Endodermal cell (in vitro differentiated cells): ENCODE measurements around the gene COL4A2. TPM values are rescaled to one million over a fixed set of nuclear protein-coding genes. Genes with fewer than 3 reads are reported as not detected.
A peak's percentile ranks its signal among the peaks of the same experiment; 100 is the strongest.

Experiments
- DNase-seq: peaks from one replicate; pipeline ENCODE4 v3.0.0-alpha.2; 2017
- H3K27ac ChIP-seq: 2 replicates; pipeline ENCODE4 v1.5.1; 2013; ENCODE audit warnings: mild to moderate bottlenecking, low read depth, low read length, moderate library complexity
- H3K27me3 ChIP-seq: 2 replicates; pipeline ENCODE4 v1.6.1; 2013; ENCODE audit warnings: mild to moderate bottlenecking, low read length, moderate library complexity; ENCODE audit not compliant: insufficient read depth, control insufficient read depth, poor library complexity, severe bottlenecking
- H3K36me3 ChIP-seq: 2 replicates; pipeline ENCODE4 v1.7.0; 2013; ENCODE audit warnings: mild to moderate bottlenecking, low read length, moderate library complexity; ENCODE audit not compliant: control insufficient read depth, insufficient read depth
- H3K4me1 ChIP-seq: one replicate; pipeline ENCODE4 v1.7.0; 2013; ENCODE audit warnings: low read length; ENCODE audit not compliant: control insufficient read depth, insufficient read depth
- H3K4me3 ChIP-seq: 2 replicates; pipeline ENCODE4 v1.5.1; 2013; ENCODE audit warnings: mild to moderate bottlenecking, low read length, moderate library complexity
- H3K9ac ChIP-seq: 2 replicates; pipeline ENCODE4 v1.6.1; 2013; ENCODE audit warnings: mild to moderate bottlenecking, low read length, moderate library complexity; ENCODE audit not compliant: poor library complexity, severe bottlenecking; ENCODE audit errors: extremely low read depth
- H3K9me3 ChIP-seq: 2 replicates; pipeline ENCODE4 v1.6.1; 2013; ENCODE audit warnings: mild to moderate bottlenecking, low read length, moderate library complexity; ENCODE audit not compliant: control insufficient read depth
- H3K27ac Mint-ChIP-seq: 2 replicates; pipeline ENCODE4 v1.8.0; 2020; ENCODE audit warnings: mixed read lengths
- H3K27me3 Mint-ChIP-seq: 2 replicates; pipeline ENCODE4 v1.8.0; 2021; ENCODE audit warnings: mild to moderate bottlenecking, mixed read lengths; ENCODE audit not compliant: insufficient read depth
- H3K36me3 Mint-ChIP-seq: 2 replicates; pipeline ENCODE4 v1.8.0; 2020; ENCODE audit warnings: low read depth, mixed read lengths
- H3K4me1 Mint-ChIP-seq: 2 replicates; pipeline ENCODE4 v1.8.0; 2020; ENCODE audit warnings: mixed read lengths
- H3K4me3 Mint-ChIP-seq: 2 replicates; pipeline ENCODE4 v1.8.0; 2020; ENCODE audit warnings: mild to moderate bottlenecking, moderate library complexity, mixed read lengths
- H3K9me3 Mint-ChIP-seq: 2 replicates; pipeline ENCODE4 v1.8.0; 2020; ENCODE audit warnings: mild to moderate bottlenecking, mixed read lengths
- WGBS, 2 experiments: methylation state at CpG; one replicate each; pipeline versions ENCODE4 v1.1.5 to v1.1.7; 2013; ENCODE audit warnings: missing lambda C conversion rate in 2 of 2, mixed read lengths in 1 of 2; ENCODE audit not compliant: insufficient coverage in 1 of 2, insufficient read length in 1 of 2; 5-methylcytosine and 5-hydroxymethylcytosine counted together
- microRNA-seq: library from miRNA; unstranded; fragments of <30 nt; microRNA quantifications from one replicate; pipeline ENCODE4 v1.2.0, GENCODE V29; 2020; ENCODE audit warnings: borderline microRNAs expressed
- total RNA-seq, 2 donors: library from RNA; stranded (reverse); fragmentation: NEBNext Ultra II Directional in 1 of 2; extraction: Animal tissue kit (Norgen Biotek cat#: 25700) in 1 of 2; gene quantifications; 2 replicates in 1 of 2; 3 replicates in 1 of 2; pipeline ENCODE4 v1.2.1, GENCODE V29; 2021
- TF ChIP-seq, protein P1 (sequence below): fragments of 200-600 bp; sonication (generic); conservative IDR thresholded peaks from 2 replicates; pipeline ENCODE4 v1.5.0; 2021; ENCODE audit warnings: antibody characterized with exemption, mild to moderate bottlenecking

The COL4A2 gene
- total RNA-seq, 2 donors from 2014 or later, result 388 to 398 TPM

DNA sequence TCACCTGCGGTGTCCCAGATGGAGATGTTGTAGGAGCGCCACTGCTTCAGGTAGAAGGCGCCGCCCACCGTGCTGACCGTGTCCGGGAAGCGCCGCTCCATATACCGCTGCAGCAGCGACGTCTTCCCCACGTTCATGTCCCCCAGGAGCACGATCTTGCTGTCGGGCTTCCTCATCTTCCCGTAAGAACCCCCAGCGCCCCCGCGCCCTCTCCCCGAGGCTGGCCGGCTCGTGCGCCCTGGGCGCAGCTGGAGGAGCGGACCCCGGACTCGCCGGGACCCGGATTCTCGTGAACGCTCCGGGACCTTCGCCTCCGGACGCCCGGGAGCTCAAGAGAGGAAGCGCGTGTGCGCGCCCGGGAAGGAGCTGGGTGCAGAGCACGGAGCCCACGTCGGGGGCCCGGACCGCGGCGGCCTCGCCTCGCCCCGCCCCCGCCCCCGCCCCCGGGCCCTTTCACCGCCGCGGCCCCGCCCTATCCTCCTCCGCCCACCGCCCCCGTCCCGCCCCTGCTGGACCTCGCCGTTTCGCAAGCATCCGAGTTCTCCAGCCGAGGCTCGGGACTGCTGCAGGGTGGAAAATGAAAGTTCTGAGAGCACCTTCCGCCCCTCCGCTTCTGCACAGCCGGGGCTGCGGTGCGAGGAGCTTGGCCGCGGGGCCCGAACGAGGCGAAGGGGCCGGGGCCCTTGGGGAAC, 254.4 kb downstream of the COL4A2 start, which contains the start of gene RAB20:
Gene RAB20 (minus strand): TSS at position 379 of the 692 bp plus-strand sequence. CDS start 203 bp downstream, at position 176.
- peak; percentile 94 for DNase-seq
- Mint-ChIP-seq H3K9me3 (peaks cover 2% of the 10 kb centered on the region), H3K36me3 (peaks cover 19% of the 10 kb centered on the region), H3K27me3 (peaks cover 6% of the 10 kb centered on the region), H3K4me3 (peak within 1 kb of the TSS; percentile 80), H3K4me1 (peaks cover 37% of the 10 kb centered on the region), H3K27ac (peak within 1 kb of the TSS; percentile 96)
- peak within 1 kb of the TSS; percentile 58 for H3K9ac ChIP-seq
- H3K27ac ChIP-seq, result no peak within 1 kb of the TSS
- H3K9me3 ChIP-seq, result no peaks in the 10 kb centered on the region
- no peaks in the 10 kb centered on the region for H3K4me1 ChIP-seq
- no peaks in the 10 kb centered on the region for H3K27me3 ChIP-seq
- H3K36me3 ChIP-seq, result peaks cover 11% of the 10 kb centered on the region
- TF ChIP-seq, protein P1, sequence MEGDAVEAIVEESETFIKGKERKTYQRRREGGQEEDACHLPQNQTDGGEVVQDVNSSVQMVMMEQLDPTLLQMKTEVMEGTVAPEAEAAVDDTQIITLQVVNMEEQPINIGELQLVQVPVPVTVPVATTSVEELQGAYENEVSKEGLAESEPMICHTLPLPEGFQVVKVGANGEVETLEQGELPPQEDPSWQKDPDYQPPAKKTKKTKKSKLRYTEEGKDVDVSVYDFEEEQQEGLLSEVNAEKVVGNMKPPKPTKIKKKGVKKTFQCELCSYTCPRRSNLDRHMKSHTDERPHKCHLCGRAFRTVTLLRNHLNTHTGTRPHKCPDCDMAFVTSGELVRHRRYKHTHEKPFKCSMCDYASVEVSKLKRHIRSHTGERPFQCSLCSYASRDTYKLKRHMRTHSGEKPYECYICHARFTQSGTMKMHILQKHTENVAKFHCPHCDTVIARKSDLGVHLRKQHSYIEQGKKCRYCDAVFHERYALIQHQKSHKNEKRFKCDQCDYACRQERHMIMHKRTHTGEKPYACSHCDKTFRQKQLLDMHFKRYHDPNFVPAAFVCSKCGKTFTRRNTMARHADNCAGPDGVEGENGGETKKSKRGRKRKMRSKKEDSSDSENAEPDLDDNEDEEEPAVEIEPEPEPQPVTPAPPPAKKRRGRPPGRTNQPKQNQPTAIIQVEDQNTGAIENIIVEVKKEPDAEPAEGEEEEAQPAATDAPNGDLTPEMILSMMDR, result no peak
- peak within 1 kb of the TSS; percentile 98 for H3K4me3 ChIP-seq
- 0 to 1% methylated on average over 17 to 78 of the region's 79 CpGs for WGBS, 2 experiments

GRCh38 chr13:110562036-110562597, 255.0 kb downstream of the COL4A2 start:
- no peak overlapping the region for H3K9ac ChIP-seq
- H3K4me3 ChIP-seq, result peak overlapping the region; percentile 78
- peaks cover 37% of the 10 kb centered on the region for H3K4me1 Mint-ChIP-seq
- TF ChIP-seq, protein P1, result no peak
- H3K9me3 Mint-ChIP-seq, result no peaks in the 10 kb centered on the region
- WGBS, 2 experiments, result 33 to 34% methylated on average over 21 to 24 of the region's 24 CpGs
- no peak for DNase-seq
- H3K4me3 Mint-ChIP-seq, result peak overlapping the region; percentile 80
- H3K4me1 ChIP-seq, result no peaks in the 10 kb centered on the region
- H3K36me3 ChIP-seq, result peaks cover 5% of the 10 kb centered on the region
- H3K36me3 Mint-ChIP-seq, result peaks cover 13% of the 10 kb centered on the region
- no peak overlapping the region for H3K27ac ChIP-seq
- H3K9me3 ChIP-seq, result no peaks in the 10 kb centered on the region
- peaks cover 6% of the 10 kb centered on the region for H3K27me3 Mint-ChIP-seq
- H3K27ac Mint-ChIP-seq, result peak overlapping the region; percentile 88
- no peaks in the 10 kb centered on the region for H3K27me3 ChIP-seq

Small RNA genes lying within 50 kb of the gene (microRNA-seq; reads per million reads assigned to microRNA genes)
- not detected for gene MIR8073

Other genes starting within 250 kb of the COL4A2 start
- 100 to 1,000 TPM; 702 to 764 TPM for gene COL4A1, start 127 bp upstream of the COL4A2 start, total RNA-seq